MM.1S (cell line): Measurements from ENCODE around the gene PRAMEF11.
"Not testable (repeated sequence)": the region's sequence is repeated elsewhere in the genome, so short reads cannot be mapped to it uniquely, and the experiment has no call there.

Experiments
- DNase-seq: peaks from one replicate; pipeline ENCODE4 v3.0.0-alpha.2; 2015
- H2AFZ ChIP-seq: fragments of 300-600 bp; sonication (generic); 2 replicates; pipeline ENCODE4 v1.6.0; 2016; ENCODE audit warnings: antibody characterized with exemption, low read length
- H3F3A ChIP-seq: fragments of 300-600 bp; sonication (generic); 2 replicates; pipeline ENCODE4 v1.6.1; 2016; ENCODE audit warnings: mild to moderate bottlenecking, antibody characterized with exemption, low read length, moderate library complexity, mixed read lengths; ENCODE audit not compliant: insufficient read depth
- H3K27ac ChIP-seq: fragments of 300-600 bp; sonication (generic); 2 replicates; pipeline ENCODE4 v1.5.1; 2016; ENCODE audit warnings: mild to moderate bottlenecking, low read length
- H3K27me3 ChIP-seq: fragments of 300-600 bp; sonication (generic); replicated peaks from 2 replicates; pipeline ENCODE4 v1.6.0; 2016; ENCODE audit warnings: low read length; ENCODE audit not compliant: insufficient read depth
- H3K36me3 ChIP-seq: fragments of 300-600 bp; sonication (generic); replicated peaks from 2 replicates; pipeline ENCODE4 v1.6.1; 2016; ENCODE audit warnings: mild to moderate bottlenecking, low read length, mixed read lengths; ENCODE audit not compliant: insufficient read depth
- H3K4me1 ChIP-seq: fragments of 300-600 bp; sonication (generic); 2 replicates; pipeline ENCODE4 v1.6.1; 2016; ENCODE audit warnings: low read length, mixed read lengths
- H3K4me2 ChIP-seq: fragments of 300-600 bp; sonication (generic); 2 replicates; pipeline ENCODE4 v1.6.0; 2016; ENCODE audit warnings: low read depth, low read length
- H3K4me3 ChIP-seq: fragments of 300-600 bp; sonication (generic); 2 replicates; pipeline ENCODE4 v1.5.1; 2016; ENCODE audit warnings: low read length, mixed read lengths
- H3K79me2 ChIP-seq: fragments of 300-600 bp; sonication (generic); 2 replicates; pipeline ENCODE4 v1.6.1; 2016; ENCODE audit warnings: mixed run types, low read length, mixed read lengths
- H3K9ac ChIP-seq: fragments of 300-600 bp; sonication (generic); 2 replicates; pipeline ENCODE4 v1.6.1; 2016; ENCODE audit warnings: low read length, mixed read lengths
- H3K9me2 ChIP-seq: fragments of 300-600 bp; sonication (generic); replicated peaks from 2 replicates; pipeline ENCODE4 v1.6.1; 2016; ENCODE audit warnings: mild to moderate bottlenecking, low read length, mixed read lengths; ENCODE audit not compliant: insufficient read depth
- H3K9me3 ChIP-seq: fragments of 300-600 bp; sonication (generic); replicated peaks from 2 replicates; pipeline ENCODE4 v1.6.1; 2016; ENCODE audit warnings: mild to moderate bottlenecking, low read length, mixed read lengths; ENCODE audit not compliant: insufficient read depth
- H4K20me1 ChIP-seq: fragments of 300-600 bp; sonication (generic); 2 replicates; pipeline ENCODE4 v1.6.1; 2016; ENCODE audit warnings: mild to moderate bottlenecking, low read length, moderate library complexity, mixed read lengths; ENCODE audit not compliant: insufficient read depth
- EZH2 ChIP-seq: fragments of 300-600 bp; sonication (generic); optimal IDR thresholded peaks from 2 replicates; pipeline ENCODE3; 2017; ENCODE audit warnings: low read depth, mild to moderate bottlenecking, antibody characterized with exemption, low read length, mixed read lengths
- EZH2phosphoT487 ChIP-seq: fragments of 300-600 bp; sonication (generic); IDR thresholded peaks from 2 replicates; pipeline ENCODE4 v1.6.1; 2018; ENCODE audit warnings: antibody characterized with exemption, low read length
- TF ChIP-seq, protein P1 (sequence below): fragments of 300-600 bp; sonication (generic); IDR thresholded peaks from 2 replicates; pipeline ENCODE4 v1.5.1; 2016; ENCODE audit warnings: antibody characterized with exemption, low read length, mixed read lengths

PRAMEF11 gene

DNA sequence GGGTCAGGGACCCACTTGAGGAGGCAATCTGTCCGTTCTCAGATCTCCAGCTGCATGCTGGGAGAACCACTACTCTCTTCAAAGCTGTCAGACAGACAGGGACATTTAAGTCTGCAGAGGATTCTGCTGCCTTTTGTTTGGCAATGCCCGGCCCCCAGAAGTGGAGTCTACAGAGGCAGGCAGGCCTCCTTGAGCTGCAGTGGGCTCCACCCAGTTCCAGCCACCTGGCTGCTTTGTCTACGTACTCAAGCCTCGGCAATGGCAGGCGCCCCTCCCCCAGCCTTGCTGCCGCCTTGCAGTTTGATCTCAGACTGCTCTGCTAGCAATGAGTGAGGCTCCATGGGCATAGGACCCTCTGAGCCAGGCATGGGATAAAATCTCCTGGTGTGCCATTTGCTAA lies 12.1 kb downstream of the PRAMEF11 start:
- H2AFZ ChIP-seq, H3K27ac ChIP-seq, H4K20me1 ChIP-seq, H3K4me1 ChIP-seq, H3K9ac ChIP-seq, H3K36me3 ChIP-seq, H3F3A ChIP-seq, H3K9me2 ChIP-seq, H3K4me2 ChIP-seq, H3K79me2 ChIP-seq, H3K9me3 ChIP-seq, H3K27me3 ChIP-seq, H3K4me3 ChIP-seq, DNase-seq: not testable (repeated sequence)

DNA sequence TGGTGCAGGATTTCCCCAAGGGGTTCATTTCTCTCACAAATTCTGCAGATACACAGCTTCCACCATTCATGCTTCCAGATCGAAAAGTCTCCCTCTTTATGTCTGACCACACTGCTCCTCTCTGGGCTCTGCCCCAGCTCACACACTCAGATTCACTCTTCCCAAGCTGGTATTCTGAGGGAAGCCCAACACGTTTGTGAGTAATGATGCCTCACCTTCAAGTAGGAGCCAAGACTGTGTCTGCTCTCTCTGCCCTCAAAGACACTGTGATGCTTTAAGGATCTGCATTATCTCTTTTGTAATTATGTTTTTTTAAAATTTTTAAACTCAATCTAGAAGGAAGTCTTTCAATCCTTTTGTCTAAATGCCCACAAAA lies 19.8 kb downstream of the PRAMEF11 start:
- no peaks in the 10 kb centered on the region for H3K27me3 ChIP-seq
- H3K9me2 ChIP-seq = no peaks in the 10 kb centered on the region
- no peak overlapping the region for H3K9ac ChIP-seq
- H3K79me2 ChIP-seq = no peaks in the 10 kb centered on the region
- H3F3A ChIP-seq = no peaks in the 10 kb centered on the region
- DNase-seq = no peak
- no peak for TF ChIP-seq EZH2phosphoT487
- TF ChIP-seq, protein P1, sequence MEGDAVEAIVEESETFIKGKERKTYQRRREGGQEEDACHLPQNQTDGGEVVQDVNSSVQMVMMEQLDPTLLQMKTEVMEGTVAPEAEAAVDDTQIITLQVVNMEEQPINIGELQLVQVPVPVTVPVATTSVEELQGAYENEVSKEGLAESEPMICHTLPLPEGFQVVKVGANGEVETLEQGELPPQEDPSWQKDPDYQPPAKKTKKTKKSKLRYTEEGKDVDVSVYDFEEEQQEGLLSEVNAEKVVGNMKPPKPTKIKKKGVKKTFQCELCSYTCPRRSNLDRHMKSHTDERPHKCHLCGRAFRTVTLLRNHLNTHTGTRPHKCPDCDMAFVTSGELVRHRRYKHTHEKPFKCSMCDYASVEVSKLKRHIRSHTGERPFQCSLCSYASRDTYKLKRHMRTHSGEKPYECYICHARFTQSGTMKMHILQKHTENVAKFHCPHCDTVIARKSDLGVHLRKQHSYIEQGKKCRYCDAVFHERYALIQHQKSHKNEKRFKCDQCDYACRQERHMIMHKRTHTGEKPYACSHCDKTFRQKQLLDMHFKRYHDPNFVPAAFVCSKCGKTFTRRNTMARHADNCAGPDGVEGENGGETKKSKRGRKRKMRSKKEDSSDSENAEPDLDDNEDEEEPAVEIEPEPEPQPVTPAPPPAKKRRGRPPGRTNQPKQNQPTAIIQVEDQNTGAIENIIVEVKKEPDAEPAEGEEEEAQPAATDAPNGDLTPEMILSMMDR = no peak
- TF ChIP-seq EZH2 = no peak
- no peaks in the 10 kb centered on the region for H3K9me3 ChIP-seq
- no peak overlapping the region for H3K4me2 ChIP-seq
- no peaks in the 10 kb centered on the region for H4K20me1 ChIP-seq
- no peak overlapping the region for H2AFZ ChIP-seq
- no peak overlapping the region for H3K27ac ChIP-seq
- no peak overlapping the region for H3K4me3 ChIP-seq
- H3K4me1 ChIP-seq = no peaks in the 10 kb centered on the region
- H3K36me3 ChIP-seq = no peaks in the 10 kb centered on the region

DNA sequence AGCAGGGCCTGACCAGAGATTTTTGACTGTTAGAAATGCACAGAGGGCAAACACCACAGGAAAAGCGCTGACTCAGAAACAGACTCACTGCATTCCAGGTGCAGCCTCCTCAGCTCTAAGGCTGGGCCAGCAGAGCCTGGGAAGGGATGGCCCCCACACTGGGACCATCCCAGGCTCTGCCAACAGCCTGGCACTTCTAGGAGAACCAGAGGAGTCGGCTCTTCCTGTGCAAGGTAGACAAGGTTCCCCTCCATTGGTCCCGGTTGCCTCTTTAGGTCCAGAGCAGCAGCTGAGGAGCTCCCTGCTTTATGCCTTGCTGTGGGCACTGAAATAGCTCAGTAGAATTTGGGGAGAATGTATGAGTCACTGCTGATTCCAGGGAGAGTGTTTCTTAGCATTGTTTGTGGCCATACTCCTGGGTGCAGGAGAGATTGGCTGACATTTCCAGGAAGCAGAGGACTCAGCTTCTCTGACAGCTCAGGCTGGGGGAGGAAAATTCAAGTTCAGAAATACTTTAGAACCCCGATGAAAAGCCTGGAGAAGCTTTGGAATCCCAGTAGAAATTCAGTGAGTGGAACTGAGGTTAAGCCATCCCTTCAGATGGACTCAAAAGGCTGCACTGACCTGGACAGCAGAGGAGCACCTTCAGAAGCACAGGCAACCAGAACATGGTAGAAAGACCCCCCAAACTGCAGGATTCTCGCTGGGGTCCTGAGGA lies 20.4 kb downstream of the PRAMEF11 start:
- H3K36me3 ChIP-seq = no peaks in the 10 kb centered on the region
- no peak overlapping the region for H3K9ac ChIP-seq
- no peaks in the 10 kb centered on the region for H3F3A ChIP-seq
- no peaks in the 10 kb centered on the region for H3K9me3 ChIP-seq
- H3K4me3 ChIP-seq = no peak overlapping the region
- H3K9me2 ChIP-seq = no peaks in the 10 kb centered on the region
- H3K79me2 ChIP-seq = no peaks in the 10 kb centered on the region
- H3K4me1 ChIP-seq = no peaks in the 10 kb centered on the region
- H3K4me2 ChIP-seq = no peak overlapping the region
- H3K27ac ChIP-seq = no peak overlapping the region
- TF ChIP-seq, protein P1 = no peak
- TF ChIP-seq EZH2 (no peak), EZH2phosphoT487 (no peak)
- H2AFZ ChIP-seq = no peak overlapping the region
- no peak for DNase-seq
- H3K27me3 ChIP-seq = no peaks in the 10 kb centered on the region
- H4K20me1 ChIP-seq = no peaks in the 10 kb centered on the region

DNA sequence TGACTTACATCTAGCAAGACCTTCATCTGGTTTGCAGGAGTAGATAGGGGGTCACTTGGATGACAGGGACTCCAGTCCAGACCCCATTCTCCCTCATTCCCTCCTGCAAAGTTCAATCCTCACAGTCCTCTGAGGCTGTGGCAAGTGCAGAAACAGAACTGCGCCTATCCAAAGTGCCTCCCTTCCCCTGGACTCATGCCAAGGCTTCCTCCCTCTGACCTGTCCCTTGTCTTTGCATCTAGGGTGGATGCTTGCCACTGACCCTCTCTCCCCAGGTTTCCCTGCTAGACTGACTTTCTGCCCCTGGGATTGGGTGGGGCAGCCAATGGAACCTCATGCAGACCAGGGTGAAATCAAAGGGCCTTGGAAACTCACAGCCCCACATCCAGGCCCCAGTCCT lies 21.3 kb downstream of the PRAMEF11 start:
- Histone ChIP-seq H3K4me1 (no peaks in the 10 kb centered on the region), H3K9me3 (no peaks in the 10 kb centered on the region), H3K4me3 (no peak overlapping the region), H4K20me1 (no peaks in the 10 kb centered on the region), H3K27me3 (no peaks in the 10 kb centered on the region), H2AFZ (no peak overlapping the region), H3K36me3 (no peaks in the 10 kb centered on the region), H3K79me2 (no peaks in the 10 kb centered on the region), H3K4me2 (no peak overlapping the region), H3K9me2 (no peaks in the 10 kb centered on the region), H3F3A (no peaks in the 10 kb centered on the region), H3K27ac (no peak overlapping the region), H3K9ac (no peak overlapping the region)
- TF ChIP-seq EZH2phosphoT487 = no peak
- TF ChIP-seq, protein P1 = no peak
- TF ChIP-seq EZH2 = no peak
- DNase-seq = no peak
